Hepatocyte (in vitro differentiated cells): ENCODE measurements around the gene PABPC3.

Source experiments
- CTCF ChIP-seq: fragments of 200-600 bp; sonication (generic); IDR thresholded peaks from 2 replicates; pipeline ENCODE4 v1.5.1; 2016; ENCODE audit warnings: antibody characterized with exemption, mild to moderate bottlenecking; ENCODE audit not compliant: poor library complexity
- EZH2phosphoT487 ChIP-seq: fragments of 200-600 bp; sonication (generic); IDR thresholded peaks from one replicate; pipeline ENCODE4 v1.6.1; 2018; ENCODE audit warnings: antibody characterized with exemption, mild to moderate bottlenecking, low read depth, moderate library complexity; ENCODE audit not compliant: unreplicated experiment, severe bottlenecking

GRCh38 chr13:25046985-25047511 lies 48.9 kb upstream of the PABPC3 start:
- TF ChIP-seq CTCF (no peak), EZH2phosphoT487 (no peak)
